NCI-H510A treated with DMSO at 0.1 percent for 48 hours (cell line): ENCODE data around the gene MARCHF2.

Source experiments
- DNase-seq: peaks from one replicate; lab custom pipeline; 2025; lab: John Stamatoyannopoulos, UW

The MARCHF2 gene

GRCh38 chr19:8481201-8481600 lies 68.1 kb downstream of the MARCHF2 start:
- no peak for DNase-seq

DNA sequence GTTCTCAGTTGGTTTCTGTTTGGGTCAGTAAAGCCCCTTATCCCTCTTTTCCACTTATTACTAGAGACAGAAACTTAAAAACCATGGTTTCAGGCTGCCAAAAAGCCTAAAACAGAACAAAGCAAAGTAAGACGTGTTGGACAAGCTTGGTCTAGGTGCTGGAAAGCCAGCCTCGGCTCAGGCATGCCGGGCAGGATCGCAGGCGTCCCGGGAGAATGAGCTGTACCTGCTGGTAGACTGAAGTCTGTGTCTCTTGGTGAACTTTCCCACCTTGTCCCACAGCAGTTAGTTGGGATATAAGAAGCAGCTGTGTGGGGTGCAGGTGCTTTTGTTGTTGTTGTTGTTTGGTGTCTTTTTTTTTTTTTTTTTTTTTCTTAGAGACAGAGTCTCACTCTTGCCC lies 68.5 kb downstream of the MARCHF2 start:
- DNase-seq: no peak

- no peak for DNase-seq
These were observed 69.6 kb downstream of the MARCHF2 start for GRCh38 chr19:8482696-8483095.

- DNase-seq: no peak
These were observed 70.1 kb downstream of the MARCHF2 start for GRCh38 chr19:8483165-8483564.

DNA sequence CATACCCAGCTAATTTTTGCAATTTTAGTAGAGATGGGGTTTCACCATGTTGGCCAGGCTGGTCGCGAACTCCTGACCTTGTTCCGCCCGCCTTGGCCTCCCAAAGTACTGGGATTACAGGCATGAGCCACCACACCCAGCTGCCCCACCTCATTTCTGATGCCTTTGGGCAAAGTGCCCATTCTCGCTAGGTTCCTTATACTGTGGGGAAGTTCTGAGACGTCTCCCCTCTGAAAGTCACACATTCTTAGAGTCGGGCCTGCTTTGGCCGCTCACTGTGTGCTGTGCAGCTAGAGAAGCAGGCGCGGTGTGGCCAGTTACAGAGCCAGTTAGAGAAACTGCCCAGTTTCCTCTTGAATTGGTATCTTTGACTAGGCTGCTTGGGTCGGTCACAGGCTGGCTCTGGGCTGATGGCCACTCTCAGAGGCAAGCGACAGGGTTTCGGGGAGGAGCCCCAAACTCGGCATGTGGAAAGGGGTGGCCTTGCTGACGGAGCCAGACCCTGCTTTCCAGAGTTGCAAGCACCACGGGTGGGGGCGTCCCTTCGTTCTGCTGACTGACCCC lies 71.3 kb downstream of the MARCHF2 start:
- no peak for DNase-seq

DNA sequence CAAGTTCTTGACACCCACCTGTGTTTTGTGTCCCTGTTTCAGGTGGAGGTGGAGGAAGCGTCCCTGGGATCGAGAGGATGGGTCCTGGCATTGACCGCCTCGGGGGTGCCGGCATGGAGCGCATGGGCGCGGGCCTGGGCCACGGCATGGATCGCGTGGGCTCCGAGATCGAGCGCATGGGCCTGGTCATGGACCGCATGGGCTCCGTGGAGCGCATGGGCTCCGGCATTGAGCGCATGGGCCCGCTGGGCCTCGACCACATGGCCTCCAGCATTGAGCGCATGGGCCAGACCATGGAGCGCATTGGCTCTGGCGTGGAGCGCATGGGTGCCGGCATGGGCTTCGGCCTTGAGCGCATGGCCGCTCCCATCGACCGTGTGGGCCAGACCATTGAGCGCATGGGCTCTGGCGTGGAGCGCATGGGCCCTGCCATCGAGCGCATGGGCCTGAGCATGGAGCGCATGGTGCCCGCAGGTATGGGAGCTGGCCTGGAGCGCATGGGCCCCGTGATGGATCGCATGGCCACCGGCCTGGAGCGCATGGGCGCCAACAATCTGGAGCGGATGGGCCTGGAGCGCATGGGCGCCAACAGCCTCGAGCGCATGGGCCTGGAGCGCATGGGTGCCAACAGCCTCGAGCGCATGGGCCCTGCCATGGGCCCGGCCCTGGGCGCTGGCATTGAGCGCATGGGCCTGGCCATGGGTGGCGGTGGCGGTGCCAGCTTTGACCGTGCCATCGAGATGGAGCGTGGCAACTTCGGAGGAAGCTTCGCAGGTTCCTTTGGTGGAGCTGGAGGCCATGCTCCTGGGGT lies 72.7 kb downstream of the MARCHF2 start:
- DNase-seq: no peak

DNA sequence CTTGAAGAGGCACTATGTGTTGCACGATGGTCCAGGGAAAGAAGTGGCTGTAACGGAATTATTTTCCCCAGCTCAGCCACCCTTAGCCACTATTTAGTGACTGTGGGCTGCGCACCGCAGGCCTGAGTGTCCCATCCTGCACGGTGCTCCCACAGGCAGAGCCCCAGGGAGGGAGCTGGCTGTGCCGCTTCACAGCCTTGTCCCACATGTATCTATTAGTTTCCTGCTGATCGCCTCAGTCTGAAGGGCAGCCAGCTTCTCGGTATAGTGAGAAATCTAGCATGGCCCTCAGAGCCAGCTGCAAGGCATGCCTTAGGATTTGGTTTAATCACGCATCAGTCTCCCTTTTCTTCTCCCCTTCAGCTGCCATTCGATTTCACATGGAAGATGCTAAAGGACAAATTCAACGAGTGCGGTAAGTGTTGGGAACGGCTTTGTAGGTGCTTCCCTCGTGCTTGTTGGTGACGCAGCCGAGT lies 73.6 kb downstream of the MARCHF2 start:
- no peak for DNase-seq

GRCh38 chr19:8487137-8487851 lies 74.2 kb downstream of the MARCHF2 start:
- no peak for DNase-seq

DNA sequence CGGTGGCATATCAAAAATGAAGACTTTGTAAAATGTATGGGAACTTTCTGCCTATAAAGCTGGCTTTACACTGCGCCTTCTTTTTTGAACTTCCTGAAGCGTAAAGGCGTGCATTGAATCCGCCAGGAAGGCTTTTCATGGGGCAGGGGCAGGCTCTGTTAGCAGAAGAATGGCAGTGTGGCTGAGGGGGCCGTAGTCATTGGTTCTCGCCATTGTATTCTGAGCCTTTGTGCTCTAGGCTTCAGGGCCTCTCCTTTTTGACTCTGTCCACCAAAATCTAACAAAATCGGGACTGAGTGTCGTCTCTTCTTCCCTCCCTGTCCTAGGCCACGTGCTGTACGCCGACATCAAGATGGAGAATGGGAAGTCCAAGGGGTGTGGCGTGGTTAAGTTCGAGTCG lies 75.3 kb downstream of the MARCHF2 start:
- DNase-seq: no peak
